Uterus (tissue), 2 donors: ENCODE measurements around the gene HOXB4.

Experiments
- POLR2A ChIP-seq, 2 donors: fragments of 450-650 bp; IDR thresholded peaks; one replicate each; pipeline ENCODE4 v1.6.1; 2016; ENCODE audit warnings: antibody characterized with exemption in 2 of 2, mild to moderate bottlenecking in 1 of 2, moderate library complexity in 1 of 2
- TF ChIP-seq, protein P1 (sequence below), 4 experiments: fragments of 200-600 bp in 2 of 4; fragments of 450-650 bp in 2 of 4; sonication (generic) in 2 of 4; IDR thresholded peaks; one replicate each; pipeline ENCODE4 v1.5.1; 2016 to 2019; ENCODE audit warnings: antibody characterized with exemption in 4 of 4, mild to moderate bottlenecking in 2 of 4, moderate library complexity in 1 of 4

DNA sequence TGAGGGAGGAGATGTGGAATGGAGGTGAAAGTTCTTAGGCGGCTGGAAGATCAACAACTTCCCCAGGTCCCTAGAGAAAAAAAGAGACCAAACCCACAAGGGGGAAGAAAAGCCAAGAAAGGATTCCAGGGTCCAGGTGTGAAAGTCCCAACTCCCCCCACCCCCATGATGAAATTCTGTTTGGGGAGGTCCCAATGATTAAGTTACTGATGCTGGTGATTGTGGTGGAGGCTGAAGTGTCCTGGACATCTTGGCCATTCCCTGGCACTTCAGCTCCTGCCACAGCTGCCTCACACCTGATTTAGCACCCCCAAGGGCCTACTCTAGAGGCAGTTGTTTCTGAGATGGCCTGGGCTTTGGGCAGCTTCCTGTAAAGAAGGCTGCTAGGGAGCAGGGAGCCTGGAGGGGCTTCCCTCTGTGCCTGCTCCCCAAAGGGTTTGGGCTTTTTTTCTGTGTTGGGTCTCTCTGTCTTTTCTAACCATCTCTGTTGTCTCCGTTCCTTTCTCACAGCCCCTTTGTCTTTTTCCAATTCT, 13.1 kb downstream of the HOXB4 start:
- TF ChIP-seq, protein P1, sequence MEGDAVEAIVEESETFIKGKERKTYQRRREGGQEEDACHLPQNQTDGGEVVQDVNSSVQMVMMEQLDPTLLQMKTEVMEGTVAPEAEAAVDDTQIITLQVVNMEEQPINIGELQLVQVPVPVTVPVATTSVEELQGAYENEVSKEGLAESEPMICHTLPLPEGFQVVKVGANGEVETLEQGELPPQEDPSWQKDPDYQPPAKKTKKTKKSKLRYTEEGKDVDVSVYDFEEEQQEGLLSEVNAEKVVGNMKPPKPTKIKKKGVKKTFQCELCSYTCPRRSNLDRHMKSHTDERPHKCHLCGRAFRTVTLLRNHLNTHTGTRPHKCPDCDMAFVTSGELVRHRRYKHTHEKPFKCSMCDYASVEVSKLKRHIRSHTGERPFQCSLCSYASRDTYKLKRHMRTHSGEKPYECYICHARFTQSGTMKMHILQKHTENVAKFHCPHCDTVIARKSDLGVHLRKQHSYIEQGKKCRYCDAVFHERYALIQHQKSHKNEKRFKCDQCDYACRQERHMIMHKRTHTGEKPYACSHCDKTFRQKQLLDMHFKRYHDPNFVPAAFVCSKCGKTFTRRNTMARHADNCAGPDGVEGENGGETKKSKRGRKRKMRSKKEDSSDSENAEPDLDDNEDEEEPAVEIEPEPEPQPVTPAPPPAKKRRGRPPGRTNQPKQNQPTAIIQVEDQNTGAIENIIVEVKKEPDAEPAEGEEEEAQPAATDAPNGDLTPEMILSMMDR (IDR thresholded peaks at IDR 0.05): no peak
- no peak for TF ChIP-seq POLR2A (IDR thresholded peaks at IDR 0.05)
